Liver (tissue), 9 donors: ENCODE measurements around the gene TENT4A. TPM values are rescaled to one million over a fixed set of nuclear protein-coding genes. Genes with fewer than 3 reads are reported as not detected.

Experiments used
- DNase-seq: peaks from one replicate; pipeline ENCODE4 v3.0.0-alpha.2; 2017; ENCODE audit warnings: low spot score
- H3K27ac ChIP-seq, 2 donors: one replicate each; pipeline ENCODE4 v1.7.0; 2013; ENCODE audit warnings: inconsistent platforms in 2 of 2, low read length in 2 of 2, control low read depth in 1 of 2, low read depth in 1 of 2, mild to moderate bottlenecking in 1 of 2
- H3K27me3 ChIP-seq, 4 donors: one replicate each; pipeline versions ENCODE4 v1.6.1 to v1.7.0; 2013; ENCODE audit warnings: low read length in 3 of 4, inconsistent platforms in 1 of 4, mild to moderate bottlenecking in 1 of 4, moderate library complexity in 1 of 4; ENCODE audit not compliant: control insufficient read depth in 4 of 4, insufficient read depth in 4 of 4
- H3K36me3 ChIP-seq, 4 donors: one replicate each; pipeline versions ENCODE4 v1.6.1 to v1.7.0; 2013; ENCODE audit warnings: low read length in 3 of 4, mild to moderate bottlenecking in 3 of 4, low read depth in 1 of 4, moderate library complexity in 1 of 4; ENCODE audit not compliant: control insufficient read depth in 4 of 4, insufficient read depth in 3 of 4
- H3K4me1 ChIP-seq, 4 donors: one replicate each; pipeline versions ENCODE4 v1.6.1 to v1.7.0; 2013; ENCODE audit warnings: low read length in 3 of 4, mild to moderate bottlenecking in 3 of 4, moderate library complexity in 1 of 4; ENCODE audit not compliant: control insufficient read depth in 4 of 4, insufficient read depth in 4 of 4
- H3K4me3 ChIP-seq, 3 donors: one replicate each; pipeline versions ENCODE4 v1.6.1 to v1.7.0; 2013; ENCODE audit warnings: low read length in 3 of 3, control low read depth in 1 of 3, low read depth in 1 of 3, mild to moderate bottlenecking in 1 of 3
- H3K9ac ChIP-seq, 2 donors: one replicate each; pipeline ENCODE4 v1.7.0; 2013; ENCODE audit warnings: low read length in 2 of 2, mild to moderate bottlenecking in 2 of 2, moderate library complexity in 2 of 2, control low read depth in 1 of 2, low read depth in 1 of 2
- H3K9me3 ChIP-seq, 4 donors: one replicate each; pipeline versions ENCODE4 v1.6.1 to v1.7.0; 2013; ENCODE audit warnings: low read length in 3 of 4; ENCODE audit not compliant: control insufficient read depth in 4 of 4
- EGR1 ChIP-seq, 2 donors: IDR thresholded peaks; 2 replicates each; pipeline ENCODE4 v1.6.1; 2016 to 2018; ENCODE audit warnings: antibody characterized with exemption in 2 of 2, low read depth in 2 of 2
- FOXA1 ChIP-seq: IDR thresholded peaks from 2 replicates; pipeline ENCODE4 v1.6.1; 2016; ENCODE audit warnings: antibody characterized with exemption
- FOXA2 ChIP-seq: IDR thresholded peaks from 2 replicates; pipeline ENCODE4 v1.6.1; 2016; ENCODE audit warnings: antibody characterized with exemption
- GABPA ChIP-seq, 2 donors: IDR thresholded peaks in 1 of 2; conservative IDR thresholded peaks in 1 of 2; 2 replicates each; pipeline ENCODE4 v1.6.1; 2016; ENCODE audit warnings: antibody characterized with exemption in 2 of 2, mild to moderate bottlenecking in 1 of 2, moderate library complexity in 1 of 2
- HNF4A ChIP-seq, 2 donors: conservative IDR thresholded peaks; 2 replicates each; pipeline ENCODE4 v1.6.1; 2016; ENCODE audit warnings: antibody characterized with exemption in 2 of 2, mild to moderate bottlenecking in 2 of 2
- HNF4G ChIP-seq: IDR thresholded peaks from 2 replicates; pipeline ENCODE4 v1.6.1; 2016; ENCODE audit warnings: antibody characterized with exemption
- JUND ChIP-seq, 2 donors: IDR thresholded peaks; 2 replicates each; pipeline ENCODE4 v1.6.1; 2016; ENCODE audit warnings: antibody characterized with exemption in 2 of 2
- SP1 ChIP-seq: IDR thresholded peaks from 2 replicates; pipeline ENCODE4 v1.6.1; 2018; ENCODE audit warnings: antibody characterized with exemption, mild to moderate bottlenecking
- WGBS: extraction: QIAGEN DNeasy Blood & Tissue Kit; methylation state at CpG from one replicate; pipeline ENCODE4 v1.1.7; 2013; 5-methylcytosine and 5-hydroxymethylcytosine counted together
- polyA plus RNA-seq, 2 donors: library from polyadenylated mRNA; stranded (reverse) in 1 of 2; unstranded in 1 of 2; fragments of 200-250 nt in 1 of 2; fragments of >200 nt in 1 of 2; fragmentation: Nextera tagmentation in 1 of 2; extraction: Ambion mirVana in 1 of 2; gene quantifications; one replicate each; pipeline versions ENCODE4 v1.2.1 to v1.2.3, GENCODE V29; 2013 to 2015
- total RNA-seq, 2 donors: library from RNA; depleted of rRNA; stranded (reverse); fragments of >200 nt; gene quantifications; one replicate each; pipeline ENCODE4 v1.2.3, GENCODE V29; 2014
- TF ChIP-seq, protein P1 (sequence below): fragments of 150-350 bp; IDR thresholded peaks from 2 replicates; pipeline ENCODE4 v1.5.1; 2017; ENCODE audit warnings: improper control_type of control experiment, low read depth, low read length; ENCODE audit not compliant: missing input control
- TF ChIP-seq, protein P2 (sequence below): IDR thresholded peaks from 2 replicates; pipeline ENCODE4 v1.6.1; 2016; ENCODE audit warnings: antibody characterized with exemption
- TF ChIP-seq, protein P3 (sequence below): IDR thresholded peaks from 2 replicates; pipeline ENCODE4 v1.6.1; 2016; ENCODE audit warnings: antibody characterized with exemption
- TF ChIP-seq, protein P4 (sequence below): IDR thresholded peaks from 2 replicates; pipeline ENCODE4 v1.6.1; 2016; ENCODE audit warnings: antibody characterized with exemption
- donor health status: healthy.
- donor health status: healthy.
- donor health status: healthy.
- donor health status: healthy.
- donor health status: healthy.

The TENT4A gene
- total and polyA plus RNA-seq, 4 donors = 3.9 to 15.1 (median 8.1) TPM

DNA sequence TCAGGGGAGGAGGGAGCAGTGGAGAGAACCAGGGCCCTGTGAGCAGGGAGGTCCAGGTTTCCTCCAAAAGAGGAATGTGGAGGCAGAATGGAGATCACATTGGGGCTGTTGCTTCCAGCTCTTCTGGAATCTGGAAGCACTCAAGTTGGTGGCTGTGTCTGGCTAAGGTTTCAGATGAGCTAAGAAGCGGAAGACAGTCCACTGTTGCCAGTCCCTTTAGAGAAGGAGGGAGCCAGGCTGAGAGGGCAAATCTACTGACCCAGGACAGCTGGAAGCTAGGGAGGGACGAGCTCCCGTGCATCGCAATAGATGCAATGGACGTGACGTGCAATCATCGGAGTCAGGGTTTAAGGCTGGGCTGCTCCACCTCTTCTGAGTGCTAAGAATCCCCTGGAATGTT is 71.2 kb downstream of the TENT4A start (continued):
- no peak for TF ChIP-seq FOXA2

DNA sequence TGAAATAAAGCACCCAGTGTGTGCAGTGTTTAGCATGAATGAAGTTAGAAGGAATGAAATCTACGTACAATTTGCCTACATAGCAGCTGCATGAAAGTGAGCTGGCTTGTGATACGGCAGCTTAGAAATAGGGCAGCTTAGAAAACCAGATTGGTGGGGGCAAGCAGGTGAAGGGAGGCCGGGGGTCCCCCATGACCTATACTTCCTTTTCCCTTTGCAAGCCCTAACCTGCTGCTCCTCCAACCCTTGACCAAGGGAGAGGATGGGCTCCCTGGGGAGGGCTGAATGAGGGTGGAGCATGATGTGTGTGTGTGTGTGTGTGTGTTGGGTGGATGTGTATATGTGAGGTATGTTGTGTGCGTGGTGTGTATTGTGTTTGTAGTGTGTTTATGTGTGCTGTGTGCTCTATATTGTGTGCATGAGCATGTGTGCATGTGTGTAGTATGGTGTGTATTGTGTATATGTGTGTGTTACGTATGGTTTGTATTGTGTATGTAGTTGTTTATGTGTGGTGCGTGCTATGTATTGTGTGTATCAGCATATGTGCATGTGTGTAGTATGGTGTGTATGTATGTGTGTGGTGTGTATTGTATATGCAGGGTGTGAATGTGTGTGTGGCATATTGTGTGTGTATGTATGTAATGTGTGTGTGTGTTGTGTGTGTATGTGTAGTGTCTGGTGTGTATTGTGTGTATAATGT is 72.1 kb downstream of the TENT4A start:
- H3K4me1 ChIP-seq = no peaks in the 10 kb centered on the region
- DNase-seq = no peak
- H3K4me3 ChIP-seq = no peak overlapping the region
- H3K27me3 ChIP-seq = no peaks in the 10 kb centered on the region
- no peaks in the 10 kb centered on the region for H3K9me3 ChIP-seq
- no peak overlapping the region for H3K9ac ChIP-seq
- H3K27ac ChIP-seq = no peak overlapping the region
- TF ChIP-seq FOXA1 = no peak
- no peak for TF ChIP-seq JUND (IDR thresholded peaks at IDR 0.05)
- no peak for TF ChIP-seq SP1
- TF ChIP-seq FOXA2 = no peak
- no peak for TF ChIP-seq GABPA (IDR thresholded peaks at IDR 0.05 in 1 of 2, conservative IDR thresholded peaks at IDR 0.05 in 1 of 2)
- no peak for TF ChIP-seq EGR1 (IDR thresholded peaks at IDR 0.05; ENCODE audit: low read depth in 2 of 2)
- TF ChIP-seq, protein P1, sequence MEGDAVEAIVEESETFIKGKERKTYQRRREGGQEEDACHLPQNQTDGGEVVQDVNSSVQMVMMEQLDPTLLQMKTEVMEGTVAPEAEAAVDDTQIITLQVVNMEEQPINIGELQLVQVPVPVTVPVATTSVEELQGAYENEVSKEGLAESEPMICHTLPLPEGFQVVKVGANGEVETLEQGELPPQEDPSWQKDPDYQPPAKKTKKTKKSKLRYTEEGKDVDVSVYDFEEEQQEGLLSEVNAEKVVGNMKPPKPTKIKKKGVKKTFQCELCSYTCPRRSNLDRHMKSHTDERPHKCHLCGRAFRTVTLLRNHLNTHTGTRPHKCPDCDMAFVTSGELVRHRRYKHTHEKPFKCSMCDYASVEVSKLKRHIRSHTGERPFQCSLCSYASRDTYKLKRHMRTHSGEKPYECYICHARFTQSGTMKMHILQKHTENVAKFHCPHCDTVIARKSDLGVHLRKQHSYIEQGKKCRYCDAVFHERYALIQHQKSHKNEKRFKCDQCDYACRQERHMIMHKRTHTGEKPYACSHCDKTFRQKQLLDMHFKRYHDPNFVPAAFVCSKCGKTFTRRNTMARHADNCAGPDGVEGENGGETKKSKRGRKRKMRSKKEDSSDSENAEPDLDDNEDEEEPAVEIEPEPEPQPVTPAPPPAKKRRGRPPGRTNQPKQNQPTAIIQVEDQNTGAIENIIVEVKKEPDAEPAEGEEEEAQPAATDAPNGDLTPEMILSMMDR = no peak
- no peaks in the 10 kb centered on the region for H3K36me3 ChIP-seq
- WGBS = 94% methylated on average over 6 of the region's 6 CpGs

DNA sequence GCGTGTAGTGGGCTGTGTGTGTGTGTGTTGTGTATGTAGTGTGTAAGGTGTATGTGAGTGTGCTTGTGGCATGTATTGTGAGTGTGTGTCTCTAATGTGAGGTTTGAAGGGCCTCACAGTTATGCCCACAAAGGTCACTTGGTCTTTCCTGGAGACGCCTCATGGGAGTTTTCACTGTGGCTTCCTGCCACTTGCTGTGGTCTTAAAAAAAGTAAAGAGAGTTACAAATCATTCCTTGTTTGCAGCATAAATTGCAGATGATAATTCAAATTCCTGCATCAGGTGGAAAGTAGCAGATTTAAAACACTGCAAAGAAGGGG is 72.6 kb downstream of the TENT4A start:
- TF ChIP-seq EGR1 (IDR thresholded peaks at IDR 0.05; ENCODE audit: low read depth in 2 of 2) (no peak), FOXA1 (no peak), GABPA (IDR thresholded peaks at IDR 0.05 in 1 of 2, conservative IDR thresholded peaks at IDR 0.05 in 1 of 2) (no peak), HNF4G (no peak), JUND (IDR thresholded peaks at IDR 0.05) (no peak), HNF4A (conservative IDR thresholded peaks at IDR 0.05) (no peak), SP1 (no peak)
- TF ChIP-seq, protein P2, sequence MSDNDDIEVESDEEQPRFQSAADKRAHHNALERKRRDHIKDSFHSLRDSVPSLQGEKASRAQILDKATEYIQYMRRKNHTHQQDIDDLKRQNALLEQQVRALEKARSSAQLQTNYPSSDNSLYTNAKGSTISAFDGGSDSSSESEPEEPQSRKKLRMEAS = no peak
- TF ChIP-seq, protein P3, sequence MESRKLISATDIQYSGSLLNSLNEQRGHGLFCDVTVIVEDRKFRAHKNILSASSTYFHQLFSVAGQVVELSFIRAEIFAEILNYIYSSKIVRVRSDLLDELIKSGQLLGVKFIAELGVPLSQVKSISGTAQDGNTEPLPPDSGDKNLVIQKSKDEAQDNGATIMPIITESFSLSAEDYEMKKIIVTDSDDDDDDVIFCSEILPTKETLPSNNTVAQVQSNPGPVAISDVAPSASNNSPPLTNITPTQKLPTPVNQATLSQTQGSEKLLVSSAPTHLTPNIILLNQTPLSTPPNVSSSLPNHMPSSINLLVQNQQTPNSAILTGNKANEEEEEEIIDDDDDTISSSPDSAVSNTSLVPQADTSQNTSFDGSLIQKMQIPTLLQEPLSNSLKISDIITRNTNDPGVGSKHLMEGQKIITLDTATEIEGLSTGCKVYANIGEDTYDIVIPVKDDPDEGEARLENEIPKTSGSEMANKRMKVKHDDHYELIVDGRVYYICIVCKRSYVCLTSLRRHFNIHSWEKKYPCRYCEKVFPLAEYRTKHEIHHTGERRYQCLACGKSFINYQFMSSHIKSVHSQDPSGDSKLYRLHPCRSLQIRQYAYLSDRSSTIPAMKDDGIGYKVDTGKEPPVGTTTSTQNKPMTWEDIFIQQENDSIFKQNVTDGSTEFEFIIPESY = no peak
- TF ChIP-seq, protein P4, sequence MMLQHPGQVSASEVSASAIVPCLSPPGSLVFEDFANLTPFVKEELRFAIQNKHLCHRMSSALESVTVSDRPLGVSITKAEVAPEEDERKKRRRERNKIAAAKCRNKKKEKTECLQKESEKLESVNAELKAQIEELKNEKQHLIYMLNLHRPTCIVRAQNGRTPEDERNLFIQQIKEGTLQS = no peak
- TF ChIP-seq, protein P1 = no peak
- H3K27me3 ChIP-seq = no peaks in the 10 kb centered on the region
- 95% methylated on average over 2 of the region's 2 CpGs for WGBS
- H3K27ac ChIP-seq = no peak overlapping the region
- H3K9me3 ChIP-seq = no peaks in the 10 kb centered on the region
- DNase-seq = no peak
- no peak overlapping the region for H3K4me3 ChIP-seq
- H3K9ac ChIP-seq = no peak overlapping the region
- no peaks in the 10 kb centered on the region for H3K36me3 ChIP-seq
- H3K4me1 ChIP-seq = no peaks in the 10 kb centered on the region
